WTC11 (cell line): ENCODE data around the gene GUF1. TPM values are rescaled to one million over a fixed set of nuclear protein-coding genes. Genes with fewer than 3 reads are reported as not detected.

Experiments
- ATAC-seq: fragments of 200-7000 bp; cut with Tn5 transposase; 2 replicates; pipeline ENCODE4 v1.10.0; 2021; ENCODE audit warnings: mild to moderate bottlenecking, moderate library complexity
- CTCF ChIA-PET: fragments of 300-600 bp; sonication (Branson Sonifier 250); formaldehyde crosslinking; loops from one replicate; lab custom pipeline; 2021; ENCODE audit warnings: antibody characterized with exemption; lab: Charles Lee
- POLR2A ChIA-PET: fragments of 350-600 bp; sonication (Branson Sonifier 250); formaldehyde crosslinking; loops from one replicate; lab custom pipeline; 2021; ENCODE audit warnings: antibody characterized with exemption; lab: Charles Lee
- DNase-seq: peaks from one replicate; pipeline ENCODE4 v3.0.0; 2021; ENCODE audit warnings: low spot score
- H3K27ac Mint-ChIP-seq: 2 replicates; pipeline ENCODE4 v1.8.0; 2021; ENCODE audit warnings: mixed read lengths
- H3K27me3 Mint-ChIP-seq: 2 replicates; pipeline ENCODE4 v1.8.0; 2021; ENCODE audit warnings: low read depth, mild to moderate bottlenecking, moderate library complexity, mixed read lengths
- H3K36me3 Mint-ChIP-seq: 2 replicates; pipeline ENCODE4 v1.8.0; 2021; ENCODE audit warnings: mixed read lengths
- H3K4me1 Mint-ChIP-seq: 2 replicates; pipeline ENCODE4 v1.8.0; 2022; ENCODE audit warnings: mixed read lengths
- H3K4me3 Mint-ChIP-seq: 2 replicates; pipeline ENCODE4 v1.8.0; 2021; ENCODE audit warnings: mild to moderate bottlenecking, moderate library complexity, mixed read lengths
- H3K9me3 Mint-ChIP-seq: 2 replicates; pipeline ENCODE4 v1.8.0; 2021; ENCODE audit warnings: mixed read lengths
- AFF4 ChIP-seq: sonication (generic); formaldehyde crosslinking; IDR thresholded peaks from 2 replicates; pipeline ENCODE4 v1.8.1; 2023; ENCODE audit warnings: mild to moderate bottlenecking, missing genetic modification reagents, borderline replicate concordance
- ATF1 ChIP-seq: sonication (generic); formaldehyde crosslinking; IDR thresholded peaks from 2 replicates; pipeline ENCODE4 v1.8.1; 2023; ENCODE audit warnings: mild to moderate bottlenecking, moderate library complexity, missing genetic modification reagents
- CBFB ChIP-seq: sonication (generic); formaldehyde crosslinking; IDR thresholded peaks from 2 replicates; pipeline ENCODE4 v1.8.1; 2022; ENCODE audit warnings: mild to moderate bottlenecking, low read depth, missing genetic modification reagents
- CREB1 ChIP-seq: sonication (generic); formaldehyde crosslinking; IDR thresholded peaks from 2 replicates; pipeline ENCODE4 v1.8.0; 2023; ENCODE audit warnings: mild to moderate bottlenecking, missing genetic modification reagents
- E2F4 ChIP-seq: sonication (generic); formaldehyde crosslinking; IDR thresholded peaks from 2 replicates; pipeline ENCODE4 v1.8.1; 2022; ENCODE audit warnings: low read depth, mild to moderate bottlenecking, moderate library complexity, missing genetic modification reagents, borderline replicate concordance
- E2F5 ChIP-seq: sonication (generic); formaldehyde crosslinking; IDR thresholded peaks from 2 replicates; pipeline ENCODE4 v1.8.1; 2022; ENCODE audit warnings: mild to moderate bottlenecking, moderate library complexity, missing genetic modification reagents
- ELF4 ChIP-seq: sonication (generic); formaldehyde crosslinking; IDR thresholded peaks from 2 replicates; pipeline ENCODE4 v1.8.1; 2022; ENCODE audit warnings: low read depth, mild to moderate bottlenecking, moderate library complexity, missing genetic modification reagents
- ESRRA ChIP-seq: sonication (generic); formaldehyde crosslinking; IDR thresholded peaks from 2 replicates; pipeline ENCODE4 v1.8.1; 2022; ENCODE audit warnings: mild to moderate bottlenecking, missing genetic modification reagents, borderline replicate concordance
- JAZF1 ChIP-seq: fragments of 250-450 bp; sonication (Bioruptor Pico); IDR thresholded peaks from 2 replicates; pipeline ENCODE4 v1.9.0; 2021; ENCODE audit warnings: moderate library complexity, mild to moderate bottlenecking, inconsistent platforms
- NFATC4 ChIP-seq: fragments of 250-450 bp; sonication (Bioruptor Pico); IDR thresholded peaks from 2 replicates; pipeline ENCODE4 v1.9.0; 2021; ENCODE audit warnings: mild to moderate bottlenecking
- NFE2L1 ChIP-seq: sonication (generic); formaldehyde crosslinking; IDR thresholded peaks from 2 replicates; pipeline ENCODE4 v1.8.1; 2023; ENCODE audit warnings: missing genetic modification reagents
- NFYB ChIP-seq: sonication (generic); formaldehyde crosslinking; conservative IDR thresholded peaks from 2 replicates; pipeline ENCODE4 v1.8.0; 2022; ENCODE audit warnings: low read depth, missing genetic modification reagents
- OVOL2 ChIP-seq: fragments of 250-450 bp; sonication (Bioruptor Pico); IDR thresholded peaks from 2 replicates; pipeline ENCODE4 v1.9.0; 2021; ENCODE audit warnings: mild to moderate bottlenecking, borderline replicate concordance
- TEAD1 ChIP-seq: sonication (generic); formaldehyde crosslinking; IDR thresholded peaks from 2 replicates; pipeline ENCODE4 v1.8.0; 2022; ENCODE audit warnings: mild to moderate bottlenecking, missing genetic modification reagents
- TP53 ChIP-seq: sonication (generic); formaldehyde crosslinking; IDR thresholded peaks from 2 replicates; pipeline ENCODE4 v1.8.1; 2023; ENCODE audit warnings: mild to moderate bottlenecking, missing genetic modification reagents
- ZNF232 ChIP-seq: sonication (generic); formaldehyde crosslinking; IDR thresholded peaks from 2 replicates; pipeline ENCODE4 v1.8.0; 2022; ENCODE audit warnings: mild to moderate bottlenecking, missing genetic modification reagents
- ZNF263 ChIP-seq: sonication (generic); formaldehyde crosslinking; IDR thresholded peaks from 2 replicates; pipeline ENCODE4 v1.8.1; 2022; ENCODE audit warnings: low read depth, mild to moderate bottlenecking, moderate library complexity, missing genetic modification reagents
- ZNF317 ChIP-seq: sonication (generic); formaldehyde crosslinking; IDR thresholded peaks from 2 replicates; pipeline ENCODE4 v1.8.1; 2023; ENCODE audit warnings: low read depth, mild to moderate bottlenecking, moderate library complexity, missing genetic modification reagents, borderline replicate concordance
- ZNF671 ChIP-seq: fragments of 250-450 bp; sonication (Bioruptor Pico); IDR thresholded peaks from 2 replicates; pipeline ENCODE4 v1.8.0; 2021; ENCODE audit warnings: mild to moderate bottlenecking
- total RNA-seq: library from RNA; stranded (reverse); gene quantifications from 3 replicates; pipeline ENCODE4 v1.2.3, GENCODE V29; 2021
- TF ChIP-seq, protein P1 (sequence below): sonication (generic); formaldehyde crosslinking; IDR thresholded peaks from 2 replicates; pipeline ENCODE4 v1.8.1; 2023; ENCODE audit warnings: mild to moderate bottlenecking, missing genetic modification reagents
- TF ChIP-seq, protein P2 (sequence below): sonication (generic); formaldehyde crosslinking; conservative IDR thresholded peaks from 2 replicates; pipeline ENCODE4 v1.8.1; 2022; ENCODE audit warnings: mild to moderate bottlenecking, missing genetic modification reagents
- TF ChIP-seq, protein P3 (sequence below): fragments of 250-450 bp; sonication (Bioruptor Pico); IDR thresholded peaks from 2 replicates; pipeline ENCODE4 v1.9.0; 2021; ENCODE audit warnings: moderate library complexity, mild to moderate bottlenecking, inconsistent platforms, borderline replicate concordance
- TF ChIP-seq, protein P4 (sequence below): sonication (generic); formaldehyde crosslinking; IDR thresholded peaks from 2 replicates; pipeline ENCODE4 v1.8.1; 2022; ENCODE audit warnings: missing genetic modification reagents, borderline replicate concordance

Gene GUF1
- total RNA-seq, 1 experiment from 2014 or later = 37.6 TPM

- TF ChIP-seq TP53 (no peak), JAZF1 (no peak)
- TF ChIP-seq, protein P1, sequence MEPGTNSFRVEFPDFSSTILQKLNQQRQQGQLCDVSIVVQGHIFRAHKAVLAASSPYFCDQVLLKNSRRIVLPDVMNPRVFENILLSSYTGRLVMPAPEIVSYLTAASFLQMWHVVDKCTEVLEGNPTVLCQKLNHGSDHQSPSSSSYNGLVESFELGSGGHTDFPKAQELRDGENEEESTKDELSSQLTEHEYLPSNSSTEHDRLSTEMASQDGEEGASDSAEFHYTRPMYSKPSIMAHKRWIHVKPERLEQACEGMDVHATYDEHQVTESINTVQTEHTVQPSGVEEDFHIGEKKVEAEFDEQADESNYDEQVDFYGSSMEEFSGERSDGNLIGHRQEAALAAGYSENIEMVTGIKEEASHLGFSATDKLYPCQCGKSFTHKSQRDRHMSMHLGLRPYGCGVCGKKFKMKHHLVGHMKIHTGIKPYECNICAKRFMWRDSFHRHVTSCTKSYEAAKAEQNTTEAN = no peak
Observed at GRCh38 chr4:44662623-44663005, 15.6 kb upstream of the GUF1 start (continued).

DNA sequence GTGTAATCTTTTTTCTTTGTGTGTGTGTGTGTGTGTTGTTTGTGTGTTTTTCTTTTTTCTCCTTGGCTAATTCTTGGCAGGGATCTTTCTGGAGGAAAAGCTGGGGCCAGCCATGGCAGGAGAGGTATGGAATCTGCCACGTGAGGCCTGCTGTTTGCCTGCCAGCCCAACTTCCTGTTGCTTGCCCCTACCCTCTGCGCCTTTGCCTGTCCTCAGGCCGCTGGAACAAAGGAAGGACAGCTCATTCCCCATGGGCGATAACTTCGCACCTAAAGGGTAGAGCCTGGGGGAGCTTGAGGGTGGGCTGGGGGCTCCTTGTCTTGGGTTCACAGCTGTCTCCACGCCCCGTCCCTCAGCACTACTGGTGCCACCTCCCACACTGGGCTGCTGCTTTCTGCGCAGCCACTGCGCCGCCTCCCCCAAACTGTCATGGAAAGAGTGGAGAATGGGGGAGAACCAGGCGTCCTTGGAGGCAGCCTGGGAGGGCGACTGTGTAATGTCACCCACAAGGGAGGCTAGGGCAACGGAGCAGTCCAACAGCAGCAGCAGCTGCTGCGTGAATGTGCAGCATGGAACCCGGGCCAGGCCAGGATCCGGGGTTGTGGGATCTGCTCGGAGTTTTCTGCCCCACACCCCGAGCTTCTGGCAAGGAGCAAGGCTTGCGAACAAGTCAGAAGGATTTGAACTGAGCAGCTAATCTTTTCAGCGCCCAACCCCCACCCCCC lies 14.5 kb upstream of the GUF1 start:
- peak; percentile 72 for ATAC-seq
- Mint-ChIP-seq H3K9me3 (no peaks in the 10 kb centered on the region), H3K4me3 (no peak overlapping the region)

DNA sequence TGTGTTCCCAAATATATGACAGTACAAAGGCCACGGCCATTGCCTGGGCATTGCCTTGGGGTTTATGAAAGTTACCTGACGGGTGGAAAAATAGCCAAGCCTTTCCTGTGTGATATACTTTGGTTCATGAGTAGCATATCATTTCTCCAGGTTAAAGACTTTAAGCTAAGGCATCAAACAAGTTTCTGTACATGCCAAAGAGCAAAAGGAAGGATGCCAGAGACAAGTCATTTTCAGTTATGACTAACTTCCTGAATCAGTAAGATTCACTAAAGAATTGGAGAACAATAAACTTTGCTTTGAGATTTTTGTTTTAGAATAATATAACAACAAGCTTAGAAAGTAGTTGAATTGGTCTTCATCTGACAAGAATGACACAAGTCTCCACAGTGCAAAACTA lies 9.7 kb upstream of the GUF1 start:
- Mint-ChIP-seq H3K36me3 (no peaks in the 10 kb centered on the region), H3K4me3 (no peak overlapping the region), H3K9me3 (no peaks in the 10 kb centered on the region), H3K4me1 (peaks cover under 1% of the 10 kb centered on the region; the same call in 1 of the 2 replicates), H3K27me3 (peaks cover 12% of the 10 kb centered on the region), H3K27ac (no peak overlapping the region)
- ATAC-seq = no peak
- CTCF ChIA-PET = interaction anchor here (1.0 kb wide), 1 partner anchor 220 kb away, joined by 3 read pairs; the partner anchor contains the start of gene KCTD8
- DNase-seq = no peak
- POLR2A ChIA-PET = interaction anchor here (1.4 kb wide), 1 partner anchor 10 kb away, joined by 3 read pairs; the partner anchor contains the start of gene GUF1
- TF ChIP-seq, protein P2, sequence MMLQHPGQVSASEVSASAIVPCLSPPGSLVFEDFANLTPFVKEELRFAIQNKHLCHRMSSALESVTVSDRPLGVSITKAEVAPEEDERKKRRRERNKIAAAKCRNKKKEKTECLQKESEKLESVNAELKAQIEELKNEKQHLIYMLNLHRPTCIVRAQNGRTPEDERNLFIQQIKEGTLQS = no peak
- TF ChIP-seq TEAD1 (CRISPR knock-in tag) (no peak), ZNF232 (no peak), AFF4 (no peak), NFATC4 (no peak), NFYB (CRISPR knock-in tag) (no peak), ESRRA (no peak), CREB1 (CRISPR knock-in tag) (no peak), ZNF263 (CRISPR knock-in tag) (no peak), E2F4 (CRISPR knock-in tag) (no peak)

More for the DNA sequence above, 14.5 kb upstream of the GUF1 start:
- TF ChIP-seq ZNF317 = no peak
- no peak for TF ChIP-seq TP53
- TF ChIP-seq ELF4 (CRISPR knock-in tag) = no peak
- no peak for TF ChIP-seq ATF1
- TF ChIP-seq ZNF671 (CRISPR knock-in tag) = no peak
- no peak for TF ChIP-seq CBFB (CRISPR knock-in tag)
- no peak for TF ChIP-seq E2F5 (CRISPR knock-in tag)
- TF ChIP-seq ZNF232 = no peak
- TF ChIP-seq, protein P1 = no peak
- TF ChIP-seq, protein P3, sequence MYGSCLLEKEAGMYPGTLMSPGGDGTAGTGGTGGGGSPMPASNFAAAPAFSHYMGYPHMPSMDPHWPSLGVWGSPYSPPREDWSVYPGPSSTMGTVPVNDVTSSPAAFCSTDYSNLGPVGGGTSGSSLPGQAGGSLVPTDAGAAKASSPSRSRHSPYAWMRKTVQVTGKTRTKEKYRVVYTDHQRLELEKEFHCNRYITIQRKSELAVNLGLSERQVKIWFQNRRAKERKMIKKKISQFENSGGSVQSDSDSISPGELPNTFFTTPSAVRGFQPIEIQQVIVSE (CRISPR knock-in tag) = no peak
- no peak for TF ChIP-seq NFE2L1
- TF ChIP-seq, protein P4, sequence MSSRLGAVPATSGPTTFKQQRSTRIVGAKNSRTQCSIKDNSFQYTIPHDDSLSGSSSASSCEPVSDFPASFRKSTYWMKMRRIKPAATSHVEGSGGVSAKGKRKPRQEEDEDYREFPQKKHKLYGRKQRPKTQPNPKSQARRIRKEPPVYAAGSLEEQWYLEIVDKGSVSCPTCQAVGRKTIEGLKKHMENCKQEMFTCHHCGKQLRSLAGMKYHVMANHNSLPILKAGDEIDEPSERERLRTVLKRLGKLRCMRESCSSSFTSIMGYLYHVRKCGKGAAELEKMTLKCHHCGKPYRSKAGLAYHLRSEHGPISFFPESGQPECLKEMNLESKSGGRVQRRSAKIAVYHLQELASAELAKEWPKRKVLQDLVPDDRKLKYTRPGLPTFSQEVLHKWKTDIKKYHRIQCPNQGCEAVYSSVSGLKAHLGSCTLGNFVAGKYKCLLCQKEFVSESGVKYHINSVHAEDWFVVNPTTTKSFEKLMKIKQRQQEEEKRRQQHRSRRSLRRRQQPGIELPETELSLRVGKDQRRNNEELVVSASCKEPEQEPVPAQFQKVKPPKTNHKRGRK = no peak
- TF ChIP-seq OVOL2 = no peak
- Mint-ChIP-seq H3K36me3 (no peaks in the 10 kb centered on the region), H3K27me3 (no peaks in the 10 kb centered on the region), H3K4me1 (peaks cover 11% of the 10 kb centered on the region), H3K27ac (no peak overlapping the region)
- DNase-seq = no peak
- ChIA-PET POLR2A (interaction anchor here (0.8 kb wide), 1 partner anchor 15 kb away, joined by 3 read pairs; no protein-coding TSS in a partner anchor), CTCF (no interaction called here)
